ENCODE results near the gene SH2D3A. TPM values are rescaled to one million over a fixed set of nuclear protein-coding genes. Genes with fewer than 3 reads are reported as not detected.
"Not testable (repeated sequence)": the region's sequence is repeated elsewhere in the genome, so short reads cannot be mapped to it uniquely, and the experiment has no call there.

The SH2D3A gene
- total RNA-seq, 6 experiments from 2014 or later, result not detected

GRCh38 chr19:6750062-6750461 is 17.2 kb downstream of the SH2D3A start:
- TF ChIP-seq CTCF (IDR thresholded peaks at IDR 0.05), result no peak
- no peaks in the 10 kb centered on the region for H3K9me3 Mint-ChIP-seq
- H3K36me3 Mint-ChIP-seq (ENCODE audit: low read depth), result peaks cover 26% of the 10 kb centered on the region
- H3K27ac Mint-ChIP-seq, result no peak overlapping the region
- peaks cover 9% of the 10 kb centered on the region for H3K4me1 Mint-ChIP-seq (ENCODE audit: low read depth)
- H3K27me3 Mint-ChIP-seq (ENCODE audit: insufficient read depth), result peaks cover 2% of the 10 kb centered on the region; the same call in 1 of the 2 replicates
- DNase-seq, result no peak
- H3K4me3 Mint-ChIP-seq, result no peak overlapping the region

GRCh38 chr19:6748543-6748942 is 18.7 kb downstream of the SH2D3A start:
- Mint-ChIP-seq H3K36me3 (ENCODE audit: low read depth) (peaks cover 35% of the 10 kb centered on the region), H3K4me1 (ENCODE audit: low read depth) (peaks cover 24% of the 10 kb centered on the region)
- H3K9me3 Mint-ChIP-seq; H3K4me3 Mint-ChIP-seq; H3K27ac Mint-ChIP-seq; DNase-seq; H3K27me3 Mint-ChIP-seq (ENCODE audit: insufficient read depth): not testable (repeated sequence)

- no peak for DNase-seq
- peaks cover 2% of the 10 kb centered on the region for H3K27me3 Mint-ChIP-seq (ENCODE audit: insufficient read depth)
- no peak for TF ChIP-seq CTCF (IDR thresholded peaks at IDR 0.05)
- H3K27ac Mint-ChIP-seq, result no peak overlapping the region; the same call in 1 of the 2 replicates
- no peaks in the 10 kb centered on the region for H3K9me3 Mint-ChIP-seq
- peak overlapping the region; percentile 82; the same call in 1 of the 2 replicates for H3K4me3 Mint-ChIP-seq
- H3K4me1 Mint-ChIP-seq (ENCODE audit: low read depth), result peaks cover 46% of the 10 kb centered on the region
- H3K36me3 Mint-ChIP-seq (ENCODE audit: low read depth), result peaks cover 38% of the 10 kb centered on the region
These were observed 21.3 kb downstream of the SH2D3A start for GRCh38 chr19:6745965-6746364.

GRCh38 chr19:6744381-6745301 is 22.6 kb downstream of the SH2D3A start:
- peaks cover 36% of the 10 kb centered on the region for H3K36me3 Mint-ChIP-seq (ENCODE audit: low read depth)
- H3K9me3 Mint-ChIP-seq, result no peaks in the 10 kb centered on the region
- peak overlapping the region; percentile 82 for H3K4me3 Mint-ChIP-seq
- H3K27me3 Mint-ChIP-seq (ENCODE audit: insufficient read depth), result peaks cover 2% of the 10 kb centered on the region
- DNase-seq, result peak; percentile 94
- TF ChIP-seq CTCF (IDR thresholded peaks at IDR 0.05), result no peak
- peak overlapping the region; percentile 95 for H3K27ac Mint-ChIP-seq
- H3K4me1 Mint-ChIP-seq (ENCODE audit: low read depth), result peaks cover 49% of the 10 kb centered on the region

- peak overlapping the region; percentile 95 for H3K27ac Mint-ChIP-seq
- peaks cover 54% of the 10 kb centered on the region for H3K4me1 Mint-ChIP-seq (ENCODE audit: low read depth)
- peak overlapping the region; percentile 82 for H3K4me3 Mint-ChIP-seq
- H3K27me3 Mint-ChIP-seq (ENCODE audit: insufficient read depth), result peaks cover 2% of the 10 kb centered on the region
- peaks cover 28% of the 10 kb centered on the region for H3K36me3 Mint-ChIP-seq (ENCODE audit: low read depth)
- H3K9me3 Mint-ChIP-seq, result no peaks in the 10 kb centered on the region
- DNase-seq, result peak; percentile 31
- TF ChIP-seq CTCF (IDR thresholded peaks at IDR 0.05), result no peak
These were observed 23.4 kb downstream of the SH2D3A start for GRCh38 chr19:6743714-6744380.

GRCh38 chr19:6743066-6743465 is 24.2 kb downstream of the SH2D3A start:
- H3K4me1 Mint-ChIP-seq (ENCODE audit: low read depth), result peaks cover 62% of the 10 kb centered on the region
- DNase-seq, result no peak
- TF ChIP-seq CTCF (IDR thresholded peaks at IDR 0.05), result no peak
- peaks cover 23% of the 10 kb centered on the region for H3K36me3 Mint-ChIP-seq (ENCODE audit: low read depth)
- no peaks in the 10 kb centered on the region for H3K9me3 Mint-ChIP-seq
- peak overlapping the region; percentile 30 for H3K4me3 Mint-ChIP-seq
- H3K27me3 Mint-ChIP-seq (ENCODE audit: insufficient read depth), result peaks cover 2% of the 10 kb centered on the region
- peak overlapping the region; percentile 95 for H3K27ac Mint-ChIP-seq
